Loucy (cell line): ENCODE measurements around the gene CEP41.
"Not testable (repeated sequence)": the region's sequence is repeated elsewhere in the genome, so short reads cannot be mapped to it uniquely, and the experiment has no call there.

Experiments used
- H2AFZ ChIP-seq: fragments of 200-600 bp; sonication (generic); 2 replicates; pipeline ENCODE4 v1.6.0; 2016; ENCODE audit warnings: antibody characterized with exemption, mild to moderate bottlenecking, low read length, moderate library complexity
- H3F3A ChIP-seq: fragments of 200-600 bp; 2 replicates; pipeline ENCODE4 v1.6.0; 2016; ENCODE audit warnings: antibody characterized with exemption, low read depth, mild to moderate bottlenecking
- H3K27me3 ChIP-seq: fragments of 200-600 bp; sonication (generic); 2 replicates; pipeline ENCODE4 v1.6.1; 2014; ENCODE audit warnings: low read length, mild to moderate bottlenecking; ENCODE audit not compliant: insufficient read depth, poor library complexity, severe bottlenecking
- H3K36me3 ChIP-seq: fragments of 200-600 bp; sonication (generic); 2 replicates; pipeline ENCODE4 v1.6.1; 2016; ENCODE audit warnings: low read length; ENCODE audit not compliant: insufficient read depth
- H3K4me1 ChIP-seq: fragments of 200-600 bp; sonication (generic); 2 replicates; pipeline ENCODE4 v1.5.1; 2014; ENCODE audit warnings: low read length, mild to moderate bottlenecking; ENCODE audit not compliant: insufficient read depth, poor library complexity, severe bottlenecking
- H3K4me2 ChIP-seq: fragments of 200-600 bp; sonication (generic); 2 replicates; pipeline ENCODE4 v1.6.0; 2014; ENCODE audit warnings: antibody characterized with exemption, low read length, low read depth, mild to moderate bottlenecking; ENCODE audit not compliant: poor library complexity, severe bottlenecking
- H3K4me3 ChIP-seq: fragments of 200-600 bp; sonication (generic); 2 replicates; pipeline ENCODE4 v1.5.1; 2014; ENCODE audit warnings: low read length, mild to moderate bottlenecking, mixed read lengths; ENCODE audit not compliant: poor library complexity, severe bottlenecking
- H3K79me2 ChIP-seq: fragments of 200-600 bp; sonication (generic); 2 replicates; pipeline ENCODE4 v1.6.1; 2014; ENCODE audit warnings: low read length; ENCODE audit not compliant: insufficient read depth
- H3K9ac ChIP-seq: fragments of 200-600 bp; sonication (generic); 2 replicates; pipeline ENCODE4 v1.6.0; 2014; ENCODE audit warnings: mild to moderate bottlenecking, low read depth, low read length, moderate library complexity; ENCODE audit not compliant: poor library complexity, severe bottlenecking
- H3K9me2 ChIP-seq: fragments of 200-600 bp; sonication (generic); replicated peaks from 2 replicates; pipeline ENCODE4 v1.6.1; 2016; ENCODE audit warnings: low read depth, low read length, mixed read lengths
- H3K9me3 ChIP-seq: fragments of 200-600 bp; sonication (generic); 2 replicates; pipeline ENCODE4 v1.6.1; 2014; ENCODE audit warnings: mild to moderate bottlenecking, antibody characterized with exemption, low read length, low read depth; ENCODE audit not compliant: insufficient read depth
- H4K20me1 ChIP-seq: fragments of 200-600 bp; sonication (generic); 2 replicates; pipeline ENCODE4 v1.6.0; 2014; ENCODE audit warnings: antibody characterized with exemption, low read length, mild to moderate bottlenecking; ENCODE audit not compliant: insufficient read depth, poor library complexity, severe bottlenecking
- EZH2phosphoT487 ChIP-seq: fragments of 200-600 bp; IDR thresholded peaks from 2 replicates; pipeline ENCODE4 v1.6.1; 2018; ENCODE audit warnings: antibody characterized with exemption, mild to moderate bottlenecking, moderate library complexity, borderline replicate concordance
- TF ChIP-seq, protein P1 (sequence below): fragments of 200-600 bp; sonication (generic); conservative IDR thresholded peaks from 2 replicates; pipeline ENCODE4 v1.5.1; 2014; ENCODE audit warnings: mild to moderate bottlenecking, antibody characterized with exemption, low read length

Gene CEP41

GRCh38 chr7:130452951-130453350 is 12.1 kb upstream of the CEP41 start:
- Histone ChIP-seq H3K4me3 (no peak overlapping the region), H3K9ac (no peak overlapping the region), H3K9me3 (peaks cover 6% of the 10 kb centered on the region), H3K4me1 (peaks cover 5% of the 10 kb centered on the region), H3K36me3 (no peaks in the 10 kb centered on the region), H3K9me2 (no peaks in the 10 kb centered on the region), H3K79me2 (no peaks in the 10 kb centered on the region), H3F3A (no peaks in the 10 kb centered on the region; the same call in 1 of the 2 replicates), H3K27me3 (no peaks in the 10 kb centered on the region), H4K20me1 (no peaks in the 10 kb centered on the region), H3K4me2 (no peak overlapping the region), H2AFZ (no peak overlapping the region)
- TF ChIP-seq, protein P1, sequence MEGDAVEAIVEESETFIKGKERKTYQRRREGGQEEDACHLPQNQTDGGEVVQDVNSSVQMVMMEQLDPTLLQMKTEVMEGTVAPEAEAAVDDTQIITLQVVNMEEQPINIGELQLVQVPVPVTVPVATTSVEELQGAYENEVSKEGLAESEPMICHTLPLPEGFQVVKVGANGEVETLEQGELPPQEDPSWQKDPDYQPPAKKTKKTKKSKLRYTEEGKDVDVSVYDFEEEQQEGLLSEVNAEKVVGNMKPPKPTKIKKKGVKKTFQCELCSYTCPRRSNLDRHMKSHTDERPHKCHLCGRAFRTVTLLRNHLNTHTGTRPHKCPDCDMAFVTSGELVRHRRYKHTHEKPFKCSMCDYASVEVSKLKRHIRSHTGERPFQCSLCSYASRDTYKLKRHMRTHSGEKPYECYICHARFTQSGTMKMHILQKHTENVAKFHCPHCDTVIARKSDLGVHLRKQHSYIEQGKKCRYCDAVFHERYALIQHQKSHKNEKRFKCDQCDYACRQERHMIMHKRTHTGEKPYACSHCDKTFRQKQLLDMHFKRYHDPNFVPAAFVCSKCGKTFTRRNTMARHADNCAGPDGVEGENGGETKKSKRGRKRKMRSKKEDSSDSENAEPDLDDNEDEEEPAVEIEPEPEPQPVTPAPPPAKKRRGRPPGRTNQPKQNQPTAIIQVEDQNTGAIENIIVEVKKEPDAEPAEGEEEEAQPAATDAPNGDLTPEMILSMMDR = no peak
- no peak for TF ChIP-seq EZH2phosphoT487

- H3K4me2 ChIP-seq, H3K4me1 ChIP-seq, H3K27me3 ChIP-seq, H3F3A ChIP-seq, H3K4me3 ChIP-seq, H2AFZ ChIP-seq, H3K79me2 ChIP-seq, H3K36me3 ChIP-seq, H4K20me1 ChIP-seq, H3K9me3 ChIP-seq, H3K9me2 ChIP-seq, H3K9ac ChIP-seq: not testable (repeated sequence)
These were observed 10.5 kb upstream of the CEP41 start for GRCh38 chr7:130451344-130451743.

GRCh38 chr7:130446259-130446658 is 5.4 kb upstream of the CEP41 start:
- Histone ChIP-seq H3K27me3 (no peaks in the 10 kb centered on the region), H3K4me3 (no peak overlapping the region), H3K9me2 (no peaks in the 10 kb centered on the region; the same call in 1 of the 2 replicates), H3K4me1 (peaks cover 11% of the 10 kb centered on the region), H2AFZ (no peak overlapping the region), H3K36me3 (no peaks in the 10 kb centered on the region), H3K9ac (no peak overlapping the region), H3K4me2 (no peak overlapping the region), H3K9me3 (peaks cover 6% of the 10 kb centered on the region), H3F3A (no peaks in the 10 kb centered on the region), H3K79me2 (no peaks in the 10 kb centered on the region), H4K20me1 (no peaks in the 10 kb centered on the region)
- no peak for TF ChIP-seq EZH2phosphoT487
- TF ChIP-seq, protein P1 = no peak

GRCh38 chr7:130444751-130445407 is 4.1 kb upstream of the CEP41 start:
- TF ChIP-seq, protein P1 = peak; percentile 37; the same call in 1 of the 2 replicates
- no peak for TF ChIP-seq EZH2phosphoT487
- H3K9me3 ChIP-seq = peaks cover 6% of the 10 kb centered on the region
- no peaks in the 10 kb centered on the region; the same call in 1 of the 2 replicates for H3K9me2 ChIP-seq
- no peak overlapping the region for H3K9ac ChIP-seq
- H3F3A ChIP-seq = no peaks in the 10 kb centered on the region
- peaks cover 17% of the 10 kb centered on the region for H3K4me1 ChIP-seq
- H4K20me1 ChIP-seq = no peaks in the 10 kb centered on the region
- H3K79me2 ChIP-seq = peaks cover 6% of the 10 kb centered on the region
- peak overlapping the region; percentile 43 for H2AFZ ChIP-seq
- no peaks in the 10 kb centered on the region for H3K27me3 ChIP-seq
- H3K36me3 ChIP-seq = no peaks in the 10 kb centered on the region
- H3K4me2 ChIP-seq = no peak overlapping the region
- H3K4me3 ChIP-seq = no peak overlapping the region
